Breast epithelium (tissue), 3 donors: ENCODE data around the gene TAL2.

Source experiments
- CTCF ChIP-seq, 3 donors: fragments of 450-650 bp; IDR thresholded peaks; one replicate each; pipeline ENCODE4 v1.5.1; 2016 to 2017; ENCODE audit warnings: antibody characterized with exemption in 3 of 3, mild to moderate bottlenecking in 3 of 3, moderate library complexity in 3 of 3
- POLR2A ChIP-seq: fragments of 450-650 bp; IDR thresholded peaks from one replicate; pipeline ENCODE4 v1.6.1; 2016; ENCODE audit warnings: antibody characterized with exemption, mild to moderate bottlenecking, moderate library complexity

- TF ChIP-seq CTCF (IDR thresholded peaks at IDR 0.05) (no peak), POLR2A (no peak)
These were observed 37.2 kb upstream of the TAL2 start for GRCh38 chr9:105625088-105625487.
